GM12891 (cell line): Measurements from ENCODE around the gene MRPL34.

Source experiments
- PAX5 ChIP-seq: IDR thresholded peaks from 2 replicates; pipeline ENCODE4 v1.6.1; 2011; ENCODE audit warnings: low read length, moderate library complexity, mild to moderate bottlenecking; ENCODE audit not compliant: insufficient read depth, severe bottlenecking
- POLR2A ChIP-seq: IDR thresholded peaks from 2 replicates; pipeline ENCODE4 v1.6.1; 2011; ENCODE audit warnings: low read depth, low read length, control low read depth
- POLR2AphosphoS5 ChIP-seq: IDR thresholded peaks from 2 replicates; pipeline ENCODE4 v1.6.1; 2011; ENCODE audit warnings: low read depth, low read length, control low read depth
- POU2F2 ChIP-seq: IDR thresholded peaks from 2 replicates; pipeline ENCODE4 v1.6.1; 2011; ENCODE audit warnings: low read depth, mild to moderate bottlenecking, control low read depth, low read length, moderate library complexity
- SPI1 ChIP-seq: IDR thresholded peaks from 2 replicates; pipeline ENCODE4 v1.6.1; 2011; ENCODE audit warnings: low read depth, low read length, control low read depth
- TAF1 ChIP-seq: IDR thresholded peaks from 2 replicates; pipeline ENCODE4 v1.6.1; 2011; ENCODE audit warnings: low read depth, low read length, control low read depth

DNA sequence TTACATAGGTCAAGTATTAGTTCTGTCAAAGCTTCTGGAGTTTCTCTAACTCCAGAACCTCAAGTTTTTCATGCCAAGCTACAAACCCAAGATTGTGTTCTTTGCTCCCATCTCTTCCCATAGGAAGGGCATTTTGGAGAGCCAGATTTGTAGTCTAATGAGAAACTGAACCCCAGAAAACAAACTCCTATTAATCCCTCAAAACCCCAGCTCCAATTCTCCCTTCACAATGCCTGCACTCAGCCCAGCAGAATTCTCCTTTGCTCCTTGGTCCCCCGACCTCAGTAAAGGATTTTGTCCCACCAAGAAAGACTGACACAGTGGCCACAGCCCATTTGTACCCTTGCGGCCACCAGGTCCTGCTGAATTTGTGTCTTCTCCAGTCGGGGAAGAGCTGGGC, 49.5 kb upstream of the MRPL34 start:
- TF ChIP-seq SPI1 (no peak), POLR2AphosphoS5 (no peak), TAF1 (no peak), POLR2A (no peak), POU2F2 (no peak), PAX5 (no peak)
